MM.1S (cell line): ENCODE measurements around the gene PSMD1.

ENCODE experiments used
- EZH2phosphoT487 ChIP-seq: fragments of 300-600 bp; sonication (generic); IDR thresholded peaks from 2 replicates; pipeline ENCODE4 v1.6.1; 2018; ENCODE audit warnings: antibody characterized with exemption, low read length
- TF ChIP-seq, protein P1 (sequence below): fragments of 300-600 bp; sonication (generic); IDR thresholded peaks from 2 replicates; pipeline ENCODE4 v1.5.1; 2016; ENCODE audit warnings: antibody characterized with exemption, low read length, mixed read lengths

DNA sequence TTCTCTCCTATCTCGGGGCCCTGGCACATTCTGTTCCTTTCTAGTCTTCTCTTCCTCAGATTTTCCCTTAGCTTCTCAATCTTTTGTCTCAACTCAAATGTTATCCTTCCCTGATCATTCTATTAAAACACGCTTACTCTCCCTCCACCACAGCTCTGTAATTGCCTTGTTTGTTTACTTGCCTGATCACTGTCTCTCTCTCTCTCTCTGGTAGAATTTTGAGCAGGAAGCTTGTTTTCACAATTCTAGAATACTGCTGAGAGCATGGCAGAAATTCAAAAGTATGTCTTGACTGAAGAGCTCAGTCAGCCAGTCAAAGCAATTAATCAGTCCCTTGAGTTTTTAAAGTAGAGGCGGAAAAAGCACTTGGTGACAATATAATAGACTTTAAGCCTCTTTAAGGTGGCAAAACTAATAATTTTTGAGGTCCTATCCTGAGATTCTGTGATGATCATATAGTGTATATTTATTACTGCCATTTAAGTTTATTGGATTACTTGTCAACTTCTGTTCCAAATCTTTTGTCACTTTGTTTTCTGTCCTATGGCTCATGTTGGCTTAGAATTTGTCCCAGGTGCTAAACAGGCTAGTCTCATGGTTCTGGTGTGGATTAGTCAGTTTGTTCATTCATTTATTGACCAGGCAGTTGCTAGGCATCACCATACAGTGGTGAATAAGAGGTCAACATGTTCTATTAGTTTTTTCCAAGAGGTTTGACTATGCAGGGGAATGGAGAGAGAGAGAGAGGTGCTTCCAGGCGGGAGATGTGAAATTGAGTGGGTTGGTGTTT lies 2.3 kb downstream of the PSMD1 start:
- TF ChIP-seq EZH2phosphoT487: no peak
- TF ChIP-seq, protein P1, sequence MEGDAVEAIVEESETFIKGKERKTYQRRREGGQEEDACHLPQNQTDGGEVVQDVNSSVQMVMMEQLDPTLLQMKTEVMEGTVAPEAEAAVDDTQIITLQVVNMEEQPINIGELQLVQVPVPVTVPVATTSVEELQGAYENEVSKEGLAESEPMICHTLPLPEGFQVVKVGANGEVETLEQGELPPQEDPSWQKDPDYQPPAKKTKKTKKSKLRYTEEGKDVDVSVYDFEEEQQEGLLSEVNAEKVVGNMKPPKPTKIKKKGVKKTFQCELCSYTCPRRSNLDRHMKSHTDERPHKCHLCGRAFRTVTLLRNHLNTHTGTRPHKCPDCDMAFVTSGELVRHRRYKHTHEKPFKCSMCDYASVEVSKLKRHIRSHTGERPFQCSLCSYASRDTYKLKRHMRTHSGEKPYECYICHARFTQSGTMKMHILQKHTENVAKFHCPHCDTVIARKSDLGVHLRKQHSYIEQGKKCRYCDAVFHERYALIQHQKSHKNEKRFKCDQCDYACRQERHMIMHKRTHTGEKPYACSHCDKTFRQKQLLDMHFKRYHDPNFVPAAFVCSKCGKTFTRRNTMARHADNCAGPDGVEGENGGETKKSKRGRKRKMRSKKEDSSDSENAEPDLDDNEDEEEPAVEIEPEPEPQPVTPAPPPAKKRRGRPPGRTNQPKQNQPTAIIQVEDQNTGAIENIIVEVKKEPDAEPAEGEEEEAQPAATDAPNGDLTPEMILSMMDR: no peak
